Adrenal gland (tissue), 5 donors: Measurements from ENCODE around the gene KRTAP5-4.
"Not testable (repeated sequence)": the region's sequence is repeated elsewhere in the genome, so short reads cannot be mapped to it uniquely, and the experiment has no call there.

Experiments used
- POLR2A ChIP-seq, 2 donors: fragments of 450-650 bp; IDR thresholded peaks; one replicate each; pipeline ENCODE4 v1.6.1; 2017; ENCODE audit warnings: antibody characterized with exemption in 2 of 2, mild to moderate bottlenecking in 2 of 2, moderate library complexity in 1 of 2
- TF ChIP-seq, protein P1 (sequence below), 6 experiments: fragments of 450-650 bp in 4 of 6; fragments of 200-600 bp in 2 of 6; sonication (generic) in 1 of 6; IDR thresholded peaks; 1 replicate in 5 of 6; 2 replicates in 1 of 6; pipeline versions ENCODE4 v1.5.1 to v1.8.0; 2016 to 2021; ENCODE audit warnings: antibody characterized with exemption in 6 of 6, mild to moderate bottlenecking in 2 of 6, moderate library complexity in 1 of 6
- donor health status: DM: no; HTN: no; CAD: no.

DNA sequence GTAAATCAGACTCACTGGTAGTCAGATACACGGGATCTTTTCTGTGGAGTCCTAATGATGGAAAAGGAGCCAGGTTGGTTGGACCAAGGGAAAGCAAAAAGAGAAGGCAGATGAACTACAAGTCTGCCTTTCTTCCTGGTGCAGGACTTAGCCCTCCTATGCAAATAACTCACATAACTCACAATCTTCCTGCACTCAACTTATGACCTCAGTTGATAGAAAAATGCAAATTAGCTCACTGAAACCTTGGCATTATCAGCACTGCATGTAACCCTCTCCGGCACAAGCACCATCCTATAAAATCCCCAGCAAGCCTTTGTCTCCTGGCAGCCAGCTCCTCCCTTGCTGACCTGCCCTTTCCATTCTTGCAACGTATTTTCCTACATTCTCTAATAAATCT is 20.3 kb downstream of the KRTAP5-4 start:
- TF ChIP-seq, protein P1, sequence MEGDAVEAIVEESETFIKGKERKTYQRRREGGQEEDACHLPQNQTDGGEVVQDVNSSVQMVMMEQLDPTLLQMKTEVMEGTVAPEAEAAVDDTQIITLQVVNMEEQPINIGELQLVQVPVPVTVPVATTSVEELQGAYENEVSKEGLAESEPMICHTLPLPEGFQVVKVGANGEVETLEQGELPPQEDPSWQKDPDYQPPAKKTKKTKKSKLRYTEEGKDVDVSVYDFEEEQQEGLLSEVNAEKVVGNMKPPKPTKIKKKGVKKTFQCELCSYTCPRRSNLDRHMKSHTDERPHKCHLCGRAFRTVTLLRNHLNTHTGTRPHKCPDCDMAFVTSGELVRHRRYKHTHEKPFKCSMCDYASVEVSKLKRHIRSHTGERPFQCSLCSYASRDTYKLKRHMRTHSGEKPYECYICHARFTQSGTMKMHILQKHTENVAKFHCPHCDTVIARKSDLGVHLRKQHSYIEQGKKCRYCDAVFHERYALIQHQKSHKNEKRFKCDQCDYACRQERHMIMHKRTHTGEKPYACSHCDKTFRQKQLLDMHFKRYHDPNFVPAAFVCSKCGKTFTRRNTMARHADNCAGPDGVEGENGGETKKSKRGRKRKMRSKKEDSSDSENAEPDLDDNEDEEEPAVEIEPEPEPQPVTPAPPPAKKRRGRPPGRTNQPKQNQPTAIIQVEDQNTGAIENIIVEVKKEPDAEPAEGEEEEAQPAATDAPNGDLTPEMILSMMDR (IDR thresholded peaks at IDR 0.05) = not testable (repeated sequence)
- TF ChIP-seq POLR2A (IDR thresholded peaks at IDR 0.05) = not testable (repeated sequence)
